ENCODE results near the gene TNFRSF13B. TPM values are rescaled to one million over a fixed set of nuclear protein-coding genes. Genes with fewer than 3 reads are reported as not detected.

TNFRSF13B gene
- total and polyA plus RNA-seq, 8 donors: 0.25 to 1.8 (median 1.1) TPM; not detected in 4

DNA sequence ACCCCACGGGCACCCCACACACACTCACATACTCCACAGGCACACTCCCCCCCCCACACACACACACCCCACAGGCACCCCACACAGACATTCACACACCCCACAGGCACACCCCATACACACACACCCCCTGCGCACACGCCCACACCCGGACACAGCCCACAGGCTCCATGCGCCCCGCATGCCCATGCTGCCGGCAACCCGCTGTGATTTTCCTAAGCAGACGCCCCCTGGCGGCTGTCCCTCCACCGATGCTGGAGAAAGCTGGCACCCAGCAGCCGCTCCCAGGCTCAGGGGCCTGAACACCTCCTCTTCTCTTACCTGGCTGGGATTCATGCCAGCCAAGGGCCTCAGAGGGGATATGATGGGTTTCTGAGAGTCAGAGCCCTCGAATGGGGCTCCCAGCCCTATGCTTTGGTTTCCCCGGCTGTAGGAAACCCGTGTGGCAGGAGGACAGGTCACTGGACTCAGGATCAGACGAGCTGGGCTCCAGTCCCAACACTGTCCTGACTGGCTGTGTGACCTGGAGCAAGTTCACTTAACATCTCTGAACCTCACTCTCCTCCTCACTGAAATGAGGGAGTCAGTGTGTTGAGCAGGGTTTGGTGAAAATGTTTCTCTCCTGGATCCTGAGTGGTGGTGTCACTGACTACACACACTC, 19.6 kb upstream of the TNFRSF13B start:
- Histone ChIP-seq H3K36me3 (no peaks in the 10 kb centered on the region), H3K4me3 (no peak overlapping the region), H3K27ac (no peak overlapping the region), H3K9me3 (no peaks in the 10 kb centered on the region), H3K4me1 (peaks cover 0 to 19% (median 10%) of the 10 kb centered on the region in 4 donors), H3K27me3 (no peaks in the 10 kb centered on the region)
- peak; percentile 89 to 92 for DNase-seq
- TF ChIP-seq, protein P1, sequence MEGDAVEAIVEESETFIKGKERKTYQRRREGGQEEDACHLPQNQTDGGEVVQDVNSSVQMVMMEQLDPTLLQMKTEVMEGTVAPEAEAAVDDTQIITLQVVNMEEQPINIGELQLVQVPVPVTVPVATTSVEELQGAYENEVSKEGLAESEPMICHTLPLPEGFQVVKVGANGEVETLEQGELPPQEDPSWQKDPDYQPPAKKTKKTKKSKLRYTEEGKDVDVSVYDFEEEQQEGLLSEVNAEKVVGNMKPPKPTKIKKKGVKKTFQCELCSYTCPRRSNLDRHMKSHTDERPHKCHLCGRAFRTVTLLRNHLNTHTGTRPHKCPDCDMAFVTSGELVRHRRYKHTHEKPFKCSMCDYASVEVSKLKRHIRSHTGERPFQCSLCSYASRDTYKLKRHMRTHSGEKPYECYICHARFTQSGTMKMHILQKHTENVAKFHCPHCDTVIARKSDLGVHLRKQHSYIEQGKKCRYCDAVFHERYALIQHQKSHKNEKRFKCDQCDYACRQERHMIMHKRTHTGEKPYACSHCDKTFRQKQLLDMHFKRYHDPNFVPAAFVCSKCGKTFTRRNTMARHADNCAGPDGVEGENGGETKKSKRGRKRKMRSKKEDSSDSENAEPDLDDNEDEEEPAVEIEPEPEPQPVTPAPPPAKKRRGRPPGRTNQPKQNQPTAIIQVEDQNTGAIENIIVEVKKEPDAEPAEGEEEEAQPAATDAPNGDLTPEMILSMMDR (IDR thresholded peaks at IDR 0.05): peak in 5 of 7 experiments; percentile 60 to 86 (median 70)
- TF ChIP-seq POLR2AphosphoS5 (IDR thresholded peaks at IDR 0.05): no peak
- intact Hi-C loops (cut with DNase I; ENCODE audit: low total_unique reads): no loop called here
- 15 to 21% (median 17%) methylated on average over 13 to 16 of the region's 16 CpGs for WGBS, 5 donors

DNA sequence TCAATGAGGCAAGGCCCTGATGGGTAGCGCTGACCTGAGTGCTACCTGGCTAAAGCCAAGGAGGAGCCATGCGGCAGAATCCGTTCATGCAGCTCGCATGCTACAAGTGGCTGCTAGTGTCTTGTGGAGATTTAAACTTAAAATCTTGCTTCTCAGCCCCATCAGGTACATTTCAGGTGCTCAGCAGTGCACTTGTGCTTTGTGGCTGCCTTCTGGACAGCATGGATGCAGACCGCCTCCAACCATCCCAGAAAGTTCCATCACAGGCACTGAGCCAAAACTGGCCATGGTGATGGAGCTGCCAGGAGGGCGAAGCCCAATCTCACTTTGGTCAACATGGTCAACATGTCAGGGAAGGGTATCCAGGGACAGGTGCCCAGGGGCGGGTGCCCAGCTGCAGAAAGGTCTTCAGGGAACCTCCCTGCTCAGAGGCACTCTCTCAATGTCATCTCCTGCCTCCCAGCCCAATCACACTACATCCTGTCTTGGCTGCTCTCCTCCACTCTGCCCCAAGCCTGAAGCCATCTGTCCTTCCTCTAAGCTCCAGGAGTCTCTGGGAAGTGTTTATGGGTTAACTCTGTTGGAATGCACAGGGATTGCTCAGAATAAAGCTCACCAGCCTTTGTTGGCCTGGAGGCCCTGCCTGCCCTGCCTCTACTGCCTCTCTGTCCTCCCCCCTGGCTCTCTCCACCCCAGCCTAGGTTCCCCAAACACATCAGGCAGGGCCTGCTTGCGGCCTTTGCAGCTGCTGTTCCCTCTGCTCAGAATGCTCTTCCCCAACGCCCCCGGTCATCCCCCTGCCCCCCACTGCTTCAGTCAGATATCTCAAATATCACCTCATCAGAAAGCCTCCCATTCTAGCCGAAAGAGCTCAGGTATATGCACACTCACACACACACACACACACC, 18.3 kb upstream of the TNFRSF13B start:
- no peaks in the 10 kb centered on the region for H3K27me3 ChIP-seq
- H3K27ac ChIP-seq: peak overlapping the region in 1 of 5 donors; percentile 59
- no peak overlapping the region for H3K4me3 ChIP-seq
- WGBS, 5 donors: 82 to 92% (median 86%) methylated on average over 10 to 11 of the region's 11 CpGs
- H3K4me1 ChIP-seq: peaks cover 0 to 19% (median 10%) of the 10 kb centered on the region in 4 donors
- no peak for DNase-seq
- no peaks in the 10 kb centered on the region for H3K9me3 ChIP-seq
- no peak for TF ChIP-seq POLR2A (IDR thresholded peaks at IDR 0.05)
- TF ChIP-seq EP300 (IDR thresholded peaks at IDR 0.05): no peak
- TF ChIP-seq POLR2AphosphoS5 (IDR thresholded peaks at IDR 0.05): no peak
- TF ChIP-seq, protein P1 (IDR thresholded peaks at IDR 0.05): no peak
- H3K36me3 ChIP-seq: no peaks in the 10 kb centered on the region
- intact Hi-C loops (cut with DNase I; ENCODE audit: low total_unique reads): no loop called here

- no peaks in the 10 kb centered on the region for H3K27me3 ChIP-seq
- DNase-seq: peak in 1 of 2 donors; percentile 46
- intact Hi-C loops (cut with DNase I; ENCODE audit: low total_unique reads): no loop called here
- 47 to 66% (median 51%) methylated on average over 12 of the region's 12 CpGs for WGBS, 5 donors
- no peak overlapping the region for H3K4me3 ChIP-seq
- peaks cover 0 to 19% (median 10%) of the 10 kb centered on the region in 4 donors for H3K4me1 ChIP-seq
- H3K27ac ChIP-seq: peak overlapping the region in 3 of 5 donors; percentile 25 to 59 (median 50)
- H3K9me3 ChIP-seq: no peaks in the 10 kb centered on the region
- no peak for TF ChIP-seq POLR2A (IDR thresholded peaks at IDR 0.05)
- no peak for TF ChIP-seq EP300 (IDR thresholded peaks at IDR 0.05)
- TF ChIP-seq, protein P1 (IDR thresholded peaks at IDR 0.05): no peak
- no peak for TF ChIP-seq POLR2AphosphoS5 (IDR thresholded peaks at IDR 0.05)
- no peaks in the 10 kb centered on the region for H3K36me3 ChIP-seq
Observed at GRCh38 chr17:16989230-16989952, 17.5 kb upstream of the TNFRSF13B start.

- TF ChIP-seq POLR2AphosphoS5 (IDR thresholded peaks at IDR 0.05) (no peak), POLR2A (IDR thresholded peaks at IDR 0.05) (no peak), EP300 (IDR thresholded peaks at IDR 0.05) (no peak)
- TF ChIP-seq, protein P1 (IDR thresholded peaks at IDR 0.05): no peak
- Histone ChIP-seq H3K36me3 (no peaks in the 10 kb centered on the region), H3K4me3 (no peak overlapping the region), H3K9me3 (no peaks in the 10 kb centered on the region), H3K27me3 (no peaks in the 10 kb centered on the region), H3K4me1 (peaks cover 0 to 19% (median 10%) of the 10 kb centered on the region in 4 donors), H3K27ac (peak overlapping the region in 4 of 5 donors; percentile 24 to 59 (median 38))
- 70 to 83% (median 79%) methylated on average over 10 of the region's 10 CpGs for WGBS, 5 donors
- peak in 1 of 2 donors; percentile 32 for DNase-seq
- intact Hi-C loops (cut with DNase I; ENCODE audit: low total_unique reads): no loop called here
Observed at GRCh38 chr17:16988749-16989229, 16.9 kb upstream of the TNFRSF13B start.

Data from stomach (tissue), 9 donors.